Skeletal muscle satellite cell (primary cell): Measurements from ENCODE around the gene GSTCD.
"Not testable (repeated sequence)": the region's sequence is repeated elsewhere in the genome, so short reads cannot be mapped to it uniquely, and the experiment has no call there.

Experiments used
- H3K27me3 ChIP-seq: 2 replicates; pipeline ENCODE4 v1.7.0; 2013; ENCODE audit warnings: low read length; ENCODE audit not compliant: control insufficient read depth, insufficient read depth
- H3K36me3 ChIP-seq: 2 replicates; pipeline ENCODE4 v1.7.0; 2013; ENCODE audit warnings: mild to moderate bottlenecking, control low read depth, low read length; ENCODE audit not compliant: insufficient read depth
- H3K4me1 ChIP-seq: 2 replicates; pipeline ENCODE4 v1.7.0; 2013; ENCODE audit warnings: low read length; ENCODE audit not compliant: control insufficient read depth, insufficient read depth
- H3K4me2 ChIP-seq: 2 replicates; pipeline ENCODE4 v1.7.0; 2013; ENCODE audit warnings: mild to moderate bottlenecking, low read length
- H3K4me3 ChIP-seq: 2 replicates; pipeline ENCODE4 v1.7.0; 2013; ENCODE audit warnings: low read length
- H3K9ac ChIP-seq: 2 replicates; pipeline ENCODE4 v1.7.0; 2013; ENCODE audit warnings: mild to moderate bottlenecking, low read depth, low read length, moderate library complexity
- H3K9me3 ChIP-seq: replicated peaks from 2 replicates; pipeline ENCODE4 v1.7.0; 2013; ENCODE audit warnings: mild to moderate bottlenecking, control low read depth, low read length

The GSTCD gene

DNA sequence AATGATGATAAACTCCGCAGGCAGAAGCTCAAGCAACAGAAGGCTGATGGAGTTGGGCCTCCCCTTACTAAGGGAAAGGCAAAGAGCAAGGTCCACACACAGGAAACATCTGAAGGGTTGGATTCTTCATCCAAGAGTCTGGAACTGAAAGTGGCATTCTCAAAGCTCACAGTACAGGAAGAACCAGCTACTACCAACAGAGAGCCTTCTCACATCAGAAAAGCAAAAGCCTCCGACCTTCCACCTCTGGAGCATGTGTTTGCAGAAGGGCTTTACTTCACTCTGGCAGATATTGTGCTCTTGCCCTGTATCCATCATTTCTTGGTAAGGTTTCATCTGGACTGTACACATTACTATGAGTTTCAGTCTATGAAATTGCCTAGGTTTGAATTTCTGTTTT, 10.6 kb downstream of the GSTCD start:
- no peaks in the 10 kb centered on the region for H3K36me3 ChIP-seq
- H3K9me3 ChIP-seq = no peaks in the 10 kb centered on the region
- peaks cover 9% of the 10 kb centered on the region for H3K4me1 ChIP-seq
- H3K4me2 ChIP-seq = no peak overlapping the region
- H3K27me3 ChIP-seq = no peaks in the 10 kb centered on the region
- no peak overlapping the region for H3K9ac ChIP-seq
- no peak overlapping the region for H3K4me3 ChIP-seq

DNA sequence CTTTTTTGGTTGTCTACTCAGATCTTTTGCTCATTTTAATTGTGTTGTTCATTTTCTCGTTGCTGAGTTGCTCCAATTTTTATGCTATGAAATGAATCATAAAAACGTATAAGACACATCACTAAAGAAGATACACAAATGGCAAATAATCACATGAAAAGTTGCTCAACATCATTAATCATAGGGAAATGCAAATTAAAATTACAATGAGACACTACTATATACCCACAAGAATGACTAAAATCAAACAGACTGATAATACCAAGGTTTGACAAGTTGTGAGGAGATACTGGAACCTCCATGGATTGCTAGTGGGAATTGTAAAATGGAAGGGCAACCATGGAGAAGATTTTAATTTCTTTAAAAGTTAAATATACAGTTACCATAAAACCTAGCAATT, 17.0 kb downstream of the GSTCD start:
- Histone ChIP-seq H3K4me1 (no peaks in the 10 kb centered on the region), H3K4me2 (no peak overlapping the region), H3K4me3 (no peak overlapping the region), H3K36me3 (peaks cover 9% of the 10 kb centered on the region), H3K9me3 (no peaks in the 10 kb centered on the region), H3K9ac (no peak overlapping the region), H3K27me3 (no peaks in the 10 kb centered on the region)

DNA sequence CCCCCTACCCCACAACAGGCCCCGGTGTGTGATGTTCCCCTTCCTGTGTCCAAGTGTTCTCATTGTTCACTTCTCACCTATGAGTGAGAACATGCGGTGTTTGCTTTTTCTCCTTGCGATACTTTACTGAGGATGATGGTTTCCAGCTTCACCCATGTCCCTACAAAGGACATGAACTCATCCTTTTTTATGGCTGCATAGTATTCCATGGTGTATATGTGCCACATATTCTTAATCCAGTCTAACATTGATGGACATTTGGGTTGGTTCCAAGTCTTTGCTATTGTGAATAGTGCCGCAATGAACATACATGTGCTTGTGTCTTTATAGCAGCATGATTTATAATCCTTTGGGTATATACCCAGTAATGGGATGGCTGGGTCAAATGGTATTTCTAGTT, 21.3 kb downstream of the GSTCD start:
- not testable (repeated sequence) for H3K9ac ChIP-seq, H3K36me3 ChIP-seq, H3K4me2 ChIP-seq, H3K4me1 ChIP-seq, H3K9me3 ChIP-seq, H3K4me3 ChIP-seq, H3K27me3 ChIP-seq

DNA sequence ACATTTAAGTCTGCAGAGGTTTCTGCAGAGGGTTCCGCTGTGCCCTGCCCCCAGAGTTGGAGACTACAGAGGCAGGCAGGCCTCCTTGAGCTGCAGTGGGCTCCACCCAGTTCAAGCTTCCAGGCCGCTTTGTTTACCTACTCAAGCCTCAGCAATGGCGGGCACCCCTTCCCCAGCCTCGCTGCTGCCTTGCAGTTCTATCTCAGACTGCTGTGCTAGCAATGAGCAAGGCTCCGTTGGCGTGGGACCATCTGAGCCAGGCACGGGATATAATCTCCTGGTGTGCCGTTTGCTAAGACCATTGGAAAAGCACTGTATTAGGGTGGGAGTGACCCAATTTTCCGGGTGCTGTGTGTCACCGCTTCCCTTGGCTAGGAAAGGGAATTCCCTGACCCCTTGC, 26.6 kb downstream of the GSTCD start:
- not testable (repeated sequence) for H3K36me3 ChIP-seq, H3K4me2 ChIP-seq, H3K27me3 ChIP-seq, H3K9ac ChIP-seq, H3K4me3 ChIP-seq, H3K4me1 ChIP-seq, H3K9me3 ChIP-seq

DNA sequence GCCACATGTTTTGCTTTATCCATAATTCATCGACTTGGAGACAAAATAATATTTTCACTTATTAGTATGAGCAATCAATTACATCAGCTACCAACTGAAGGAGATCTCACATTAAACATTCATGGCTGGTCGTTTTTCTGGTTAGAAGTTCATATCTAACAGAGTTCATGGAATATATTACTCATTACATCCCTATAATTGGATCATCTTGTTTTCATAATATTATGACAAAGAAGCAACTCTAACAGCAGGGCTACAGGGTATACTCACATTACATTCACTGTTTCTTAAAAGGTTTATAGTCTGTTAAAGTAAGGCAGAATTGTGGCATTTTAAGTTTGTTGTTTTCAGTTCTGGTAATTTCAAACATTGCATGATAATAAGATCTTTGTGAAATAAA, 33.0 kb downstream of the GSTCD start:
- Histone ChIP-seq H3K4me1 (peaks cover 3% of the 10 kb centered on the region), H3K36me3 (peaks cover 5% of the 10 kb centered on the region), H3K4me3 (no peak overlapping the region), H3K4me2 (no peak overlapping the region), H3K9ac (no peak overlapping the region), H3K9me3 (no peaks in the 10 kb centered on the region), H3K27me3 (no peaks in the 10 kb centered on the region)

DNA sequence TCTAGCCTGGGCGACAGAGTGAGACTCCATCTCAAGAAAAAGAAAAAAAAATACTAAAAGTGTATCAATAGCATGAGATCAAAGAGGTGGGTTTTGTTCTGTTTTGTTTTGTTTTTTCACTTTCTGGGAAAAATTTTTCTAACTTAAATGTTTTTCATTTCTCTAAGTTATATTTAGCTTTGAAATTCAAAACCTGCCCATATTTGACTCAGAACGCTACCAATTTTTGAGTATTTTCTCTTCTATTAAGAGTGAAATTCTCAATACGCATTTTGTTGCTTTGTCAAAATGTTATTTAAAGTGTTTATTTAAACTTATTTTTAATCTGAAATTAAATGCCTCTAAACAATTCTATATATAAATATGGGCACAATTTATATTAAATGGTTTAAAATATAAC, 39.6 kb downstream of the GSTCD start:
- no peaks in the 10 kb centered on the region for H3K27me3 ChIP-seq
- no peaks in the 10 kb centered on the region for H3K4me1 ChIP-seq
- no peaks in the 10 kb centered on the region for H3K9me3 ChIP-seq
- no peak overlapping the region for H3K4me3 ChIP-seq
- H3K36me3 ChIP-seq = peaks cover 5% of the 10 kb centered on the region
- no peak overlapping the region for H3K9ac ChIP-seq
- no peak overlapping the region for H3K4me2 ChIP-seq

DNA sequence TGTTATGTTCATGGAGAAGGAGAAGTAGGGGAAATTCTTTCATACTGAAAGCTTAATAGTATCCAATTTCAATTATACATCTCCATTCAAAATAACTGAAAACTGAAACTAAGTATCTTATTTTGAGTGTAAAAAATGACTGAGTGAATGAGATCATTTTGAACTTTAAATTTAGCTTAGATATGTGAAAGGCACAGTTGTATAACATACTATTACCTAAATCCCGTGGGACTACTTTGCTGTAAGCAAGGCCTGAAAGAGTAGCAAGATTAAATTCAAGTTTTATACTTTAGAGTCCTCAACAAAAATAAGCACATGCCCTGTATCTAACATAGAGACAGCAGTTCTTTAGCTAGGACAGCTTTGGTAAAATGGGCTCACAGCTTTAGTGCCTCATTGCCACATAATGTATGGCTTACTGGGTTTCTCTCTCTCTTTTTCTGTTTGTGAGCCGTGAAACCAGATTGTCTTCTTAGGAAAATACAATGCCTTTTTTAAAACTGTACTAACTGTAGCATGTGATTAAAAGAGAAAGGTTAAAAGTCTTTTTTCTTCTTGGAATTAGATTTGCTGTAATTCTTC, 43.2 kb downstream of the GSTCD start:
- no peaks in the 10 kb centered on the region for H3K9me3 ChIP-seq
- H3K9ac ChIP-seq = no peak overlapping the region
- no peaks in the 10 kb centered on the region for H3K27me3 ChIP-seq
- H3K4me3 ChIP-seq = no peak overlapping the region
- no peaks in the 10 kb centered on the region for H3K36me3 ChIP-seq
- no peak overlapping the region for H3K4me2 ChIP-seq
- no peaks in the 10 kb centered on the region for H3K4me1 ChIP-seq

DNA sequence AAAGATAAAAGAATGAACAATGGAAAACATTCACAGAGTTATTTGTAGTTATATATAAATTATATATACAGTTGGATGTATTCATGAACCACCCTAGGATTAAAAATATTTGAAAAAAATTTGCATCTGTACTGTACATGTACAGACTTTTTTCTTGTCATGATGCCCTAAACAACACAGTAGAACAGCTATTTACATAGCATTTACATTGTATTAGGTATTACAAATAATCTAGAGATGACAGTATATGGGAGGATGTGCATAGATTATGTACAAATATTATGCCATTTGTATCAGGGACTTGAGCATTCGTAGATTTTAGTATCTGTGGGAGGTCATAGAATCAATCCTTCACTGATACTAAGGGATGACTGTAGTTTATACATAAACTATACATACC, 44.8 kb downstream of the GSTCD start:
- H3K4me2 ChIP-seq = no peak overlapping the region

DNA sequence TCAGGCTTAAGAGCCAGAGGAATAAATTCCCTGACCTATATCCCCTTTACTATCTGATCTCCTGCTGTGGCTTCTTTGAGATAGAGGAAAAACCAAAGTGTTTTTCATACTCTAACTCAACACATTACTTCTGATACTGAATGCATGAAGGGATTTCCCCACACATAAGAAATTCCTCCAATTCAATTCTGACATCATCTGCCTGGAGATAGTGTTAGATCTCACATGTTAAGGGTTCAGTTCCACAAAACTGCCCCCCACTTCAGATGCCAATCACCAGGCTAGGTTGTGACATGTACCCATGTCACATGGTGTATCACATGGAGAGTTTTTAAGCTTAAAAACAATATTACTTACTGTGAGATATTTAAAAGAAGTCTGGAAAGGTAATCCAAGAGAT, 46.8 kb downstream of the GSTCD start:
- no peaks in the 10 kb centered on the region for H3K4me1 ChIP-seq
- H3K9me3 ChIP-seq = no peaks in the 10 kb centered on the region
- H3K36me3 ChIP-seq = no peaks in the 10 kb centered on the region
- H3K27me3 ChIP-seq = no peaks in the 10 kb centered on the region
- H3K4me2 ChIP-seq = no peak overlapping the region
- no peak overlapping the region for H3K4me3 ChIP-seq
- H3K9ac ChIP-seq = no peak overlapping the region

More for the DNA sequence above, 44.8 kb downstream of the GSTCD start:
- no peak overlapping the region for H3K9ac ChIP-seq
- no peaks in the 10 kb centered on the region for H3K36me3 ChIP-seq
- no peaks in the 10 kb centered on the region for H3K9me3 ChIP-seq
- no peaks in the 10 kb centered on the region for H3K4me1 ChIP-seq
- H3K4me3 ChIP-seq = no peak overlapping the region
- H3K27me3 ChIP-seq = no peaks in the 10 kb centered on the region

DNA sequence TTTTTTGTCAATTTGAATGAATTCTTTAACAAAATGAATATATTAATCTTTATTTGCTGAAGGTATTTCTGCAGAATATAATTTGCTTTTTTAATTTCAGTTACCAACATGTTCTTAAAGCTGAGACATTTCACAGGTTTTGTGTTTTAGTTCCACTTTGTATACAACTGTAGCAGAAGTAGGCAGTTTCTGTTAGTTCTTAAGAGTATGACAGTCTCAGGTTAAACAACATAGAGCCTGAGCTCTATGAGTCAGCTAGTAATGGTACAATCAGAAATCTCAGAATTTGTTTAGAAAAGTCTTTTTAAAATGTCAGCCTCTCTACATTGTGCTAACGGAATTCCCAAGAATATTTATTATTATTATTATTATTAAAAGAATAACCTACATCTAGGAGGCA, 50.4 kb downstream of the GSTCD start:
- no peak overlapping the region for H3K9ac ChIP-seq
- H3K27me3 ChIP-seq = no peaks in the 10 kb centered on the region
- no peak overlapping the region for H3K4me3 ChIP-seq
- no peaks in the 10 kb centered on the region for H3K9me3 ChIP-seq
- H3K4me1 ChIP-seq = no peaks in the 10 kb centered on the region
- H3K36me3 ChIP-seq = no peaks in the 10 kb centered on the region
- no peak overlapping the region for H3K4me2 ChIP-seq

DNA sequence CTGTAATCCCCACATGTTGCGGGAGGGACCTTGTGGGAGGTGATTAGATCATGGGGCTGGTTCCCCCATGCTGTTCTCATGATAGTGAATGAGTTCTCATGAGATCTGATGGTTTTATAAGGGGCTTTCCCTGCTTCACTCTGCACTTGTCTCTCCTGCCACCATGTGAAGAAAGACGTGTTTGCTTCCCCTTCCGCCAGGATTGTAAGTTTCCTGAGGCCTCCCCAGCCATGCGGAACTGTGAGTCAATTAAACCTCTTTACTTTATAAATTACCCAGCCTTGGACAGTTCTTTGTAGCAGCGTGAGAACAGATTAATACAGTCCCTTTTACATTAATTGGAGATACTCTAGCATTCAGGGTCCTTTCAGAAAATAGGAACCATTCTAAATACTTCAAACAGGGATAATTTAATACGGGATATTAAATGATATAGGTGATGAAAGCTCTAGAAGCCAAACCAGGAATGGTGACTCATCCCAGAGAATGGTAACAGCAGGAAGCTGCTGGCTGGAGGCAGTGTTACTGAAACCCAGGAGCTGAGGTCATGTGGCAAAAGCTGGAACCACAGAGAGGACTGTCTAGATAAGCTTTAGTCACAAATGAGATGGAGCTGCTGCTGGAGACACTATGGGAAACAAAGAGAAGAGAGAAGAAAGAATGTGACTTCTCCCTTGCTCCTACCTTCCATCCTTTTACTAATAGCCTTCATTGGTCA, 57.3 kb downstream of the GSTCD start:
- no peaks in the 10 kb centered on the region for H3K36me3 ChIP-seq

DNA sequence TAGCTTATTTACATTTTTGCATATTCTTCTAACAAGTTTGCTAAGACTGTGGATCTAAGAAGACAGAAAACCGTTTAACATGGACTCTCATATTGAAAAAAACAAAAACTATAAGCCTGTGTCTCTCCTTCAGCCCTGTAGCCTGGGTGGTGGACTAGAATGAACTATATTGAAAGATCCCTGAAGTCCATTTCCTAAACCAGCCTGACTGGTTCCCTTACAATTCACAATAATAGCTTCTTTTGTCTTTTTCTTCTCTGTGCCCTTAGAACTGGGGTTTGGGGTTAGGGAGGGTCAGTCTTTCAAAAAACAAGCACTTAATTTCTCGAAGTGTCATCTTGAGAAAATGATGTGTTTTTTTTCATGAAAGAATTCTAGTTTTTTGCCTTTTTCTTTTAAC, 59.0 kb downstream of the GSTCD start:
- Histone ChIP-seq H3K4me3 (no peak overlapping the region), H3K36me3 (no peaks in the 10 kb centered on the region), H3K27me3 (no peaks in the 10 kb centered on the region), H3K9ac (no peak overlapping the region), H3K9me3 (no peaks in the 10 kb centered on the region), H3K4me1 (peaks cover 4% of the 10 kb centered on the region), H3K4me2 (no peak overlapping the region)

More for the DNA sequence above, 57.3 kb downstream of the GSTCD start:
- H3K4me2 ChIP-seq = no peak overlapping the region
- H3K4me1 ChIP-seq = peaks cover 4% of the 10 kb centered on the region
- H3K9ac ChIP-seq = no peak overlapping the region
- no peaks in the 10 kb centered on the region for H3K27me3 ChIP-seq
- H3K4me3 ChIP-seq = no peak overlapping the region
- no peaks in the 10 kb centered on the region for H3K9me3 ChIP-seq
